DMS114 treated with DMSO at 0.1 percent for 48 hours (cell line): ENCODE results near the gene NFKBIB.
"Not testable (repeated sequence)": the region's sequence is repeated elsewhere in the genome, so short reads cannot be mapped to it uniquely, and the experiment has no call there.

Experiments
- DNase-seq: peaks from one replicate; lab custom pipeline; 2025; ENCODE audit not compliant: unreplicated experiment; lab: John Stamatoyannopoulos, UW

NFKBIB gene

GRCh38 chr19:38873400-38873799, 26.4 kb upstream of the NFKBIB start:
- DNase-seq, result not testable (repeated sequence)

GRCh38 chr19:38875656-38876395, 23.9 kb upstream of the NFKBIB start:
- no peak for DNase-seq

GRCh38 chr19:38877781-38878574, 21.8 kb upstream of the NFKBIB start, which contains the start of gene RINL:
RINL (minus strand) TSS chr19:38878275; CDS start chr19:38876742, 1,533 bp downstream.
- DNase-seq, result no peak

GRCh38 chr19:38878575-38879399, 21.0 kb upstream of the NFKBIB start:
- DNase-seq, result no peak

GRCh38 chr19:38879400-38879751, 20.4 kb upstream of the NFKBIB start:
- DNase-seq, result no peak

GRCh38 chr19:38880076-38880881, 19.5 kb upstream of the NFKBIB start:
- DNase-seq, result no peak

- DNase-seq, result no peak
These were observed 18.7 kb upstream of the NFKBIB start for GRCh38 chr19:38880882-38881609.

- no peak for DNase-seq
These were observed 16.5 kb upstream of the NFKBIB start for GRCh38 chr19:38883286-38883685.

GRCh38 chr19:38884691-38885090, 15.1 kb upstream of the NFKBIB start:
- DNase-seq, result not testable (repeated sequence)

- no peak for DNase-seq
These were observed 10.9 kb upstream of the NFKBIB start for GRCh38 chr19:38888876-38889275.

- no peak for DNase-seq
These were observed 10.0 kb upstream of the NFKBIB start for GRCh38 chr19:38889803-38890202.

GRCh38 chr19:38890686-38891085, 9.1 kb upstream of the NFKBIB start:
- no peak for DNase-seq

GRCh38 chr19:38891771-38892170, 8.0 kb upstream of the NFKBIB start:
- no peak for DNase-seq

- DNase-seq, result no peak
These were observed 6.9 kb upstream of the NFKBIB start for GRCh38 chr19:38892841-38893240.

GRCh38 chr19:38893341-38893771, 6.4 kb upstream of the NFKBIB start:
- DNase-seq, result no peak

GRCh38 chr19:38894968-38895367, 4.8 kb upstream of the NFKBIB start:
- no peak for DNase-seq

- no peak for DNase-seq
These were observed 852 bp upstream of the NFKBIB start for GRCh38 chr19:38898788-38899446.

GRCh38 chr19:38900202-38900629, 447 bp downstream of the NFKBIB start:
- peak; percentile 78 for DNase-seq

GRCh38 chr19:38900743-38901190, 998 bp downstream of the NFKBIB start:
- no peak for DNase-seq
